Erythroblast (primary cell): ENCODE data around the gene PPP1R10.

Source experiments
- DNase-seq, 2 experiments: peaks; one replicate each; lab custom pipeline; 2025; lab: John Stamatoyannopoulos, UW
- GATA1 ChIP-seq: IDR thresholded peaks from 2 replicates; pipeline ENCODE4 v1.6.1; 2011; ENCODE audit warnings: low read depth, mild to moderate bottlenecking, control low read depth, low read length, moderate library complexity
- POLR2A ChIP-seq: IDR thresholded peaks from 2 replicates; pipeline ENCODE4 v1.6.1; 2011; ENCODE audit warnings: mild to moderate bottlenecking, low read length

Gene PPP1R10

DNA sequence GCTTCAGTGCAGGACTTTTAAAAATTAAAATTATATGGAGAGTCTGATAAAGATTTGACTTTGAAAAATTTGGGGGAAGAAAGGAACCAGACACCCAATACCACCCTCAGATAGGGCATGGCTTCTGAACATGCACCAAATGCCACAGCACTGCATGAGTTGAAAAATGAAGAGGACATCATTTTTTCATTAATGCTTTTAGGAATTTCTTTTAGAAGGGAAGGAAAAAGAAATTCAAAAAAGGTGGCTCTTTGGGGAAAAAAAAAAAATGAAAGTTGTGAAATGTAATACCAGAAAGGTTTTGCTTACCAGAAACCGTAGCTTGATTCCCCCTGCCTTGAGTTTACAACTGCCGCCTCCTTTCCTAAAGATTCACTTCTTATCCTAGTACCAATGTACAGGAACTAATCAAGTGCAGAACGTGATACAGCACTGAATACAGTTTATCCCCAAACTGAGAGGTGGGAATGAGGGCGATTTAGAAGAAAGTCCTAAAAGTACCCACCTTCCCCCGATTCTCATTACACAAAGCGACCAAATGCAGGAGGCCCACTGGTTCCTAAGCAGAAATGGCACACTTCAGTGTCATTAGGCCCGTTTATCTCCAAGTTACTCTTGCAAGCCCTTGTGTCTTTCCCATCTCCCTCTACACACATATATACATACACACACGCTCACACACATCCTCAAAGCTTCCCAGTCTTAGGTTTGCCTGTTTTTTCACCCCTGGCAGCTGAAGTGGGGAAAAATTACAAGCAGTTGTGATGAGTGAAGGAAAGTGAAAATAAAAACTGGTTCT, 2.8 kb downstream of the PPP1R10 start:
- TF ChIP-seq POLR2A (no peak), GATA1 (no peak)
- DNase-seq, result peak; percentile 52 to 65

GRCh38 chr6:30613251-30614043, 3.6 kb downstream of the PPP1R10 start:
- DNase-seq, result no peak
- TF ChIP-seq GATA1, result no peak
- peak; percentile 6 for TF ChIP-seq POLR2A

GRCh38 chr6:30612687-30613248, 4.3 kb downstream of the PPP1R10 start:
- no peak for DNase-seq
- TF ChIP-seq GATA1 (no peak), POLR2A (peak; percentile 64)

DNA sequence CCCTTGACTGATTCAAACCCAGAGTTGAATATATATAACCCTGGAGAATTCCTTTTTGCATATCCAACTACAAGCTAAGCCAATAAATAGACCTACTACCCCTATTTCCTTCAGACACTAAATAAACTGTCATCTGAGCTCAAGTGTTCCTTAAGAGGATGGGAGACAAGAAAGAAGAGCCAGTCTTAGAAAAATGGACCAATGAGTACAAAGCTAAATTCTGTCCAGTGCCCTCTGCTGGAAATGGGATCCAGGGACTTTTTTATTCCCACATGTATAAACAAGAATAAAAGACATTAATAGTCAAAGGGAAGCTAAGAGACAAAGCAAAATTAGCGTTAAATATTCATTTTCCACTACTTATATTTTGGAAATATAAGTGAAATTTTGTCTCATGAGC, 4.8 kb downstream of the PPP1R10 start:
- TF ChIP-seq GATA1 (no peak), POLR2A (peak; percentile 22)

DNA sequence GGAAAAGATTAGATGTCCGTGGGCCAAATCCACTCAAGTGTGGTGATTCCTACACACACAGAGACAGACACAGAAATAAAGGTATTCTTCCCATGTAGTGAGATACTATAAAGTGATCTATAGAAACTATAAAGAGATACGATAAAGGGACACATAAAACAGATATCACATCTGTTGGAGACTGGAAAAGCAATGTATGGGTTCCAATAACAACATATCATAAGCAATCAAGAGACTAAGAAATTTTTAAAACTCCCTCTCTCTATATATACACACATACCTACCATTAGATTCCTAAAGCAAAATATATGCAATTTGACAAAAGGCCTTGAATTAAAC, 5.2 kb downstream of the PPP1R10 start:
- TF ChIP-seq GATA1, result no peak
- no peak for TF ChIP-seq POLR2A
- DNase-seq, result no peak

More for the DNA sequence above, 4.8 kb downstream of the PPP1R10 start:
- DNase-seq, result no peak

- TF ChIP-seq POLR2A (no peak), GATA1 (no peak)
- DNase-seq, result no peak
Observed at GRCh38 chr6:30611150-30611855, 5.7 kb downstream of the PPP1R10 start.

DNA sequence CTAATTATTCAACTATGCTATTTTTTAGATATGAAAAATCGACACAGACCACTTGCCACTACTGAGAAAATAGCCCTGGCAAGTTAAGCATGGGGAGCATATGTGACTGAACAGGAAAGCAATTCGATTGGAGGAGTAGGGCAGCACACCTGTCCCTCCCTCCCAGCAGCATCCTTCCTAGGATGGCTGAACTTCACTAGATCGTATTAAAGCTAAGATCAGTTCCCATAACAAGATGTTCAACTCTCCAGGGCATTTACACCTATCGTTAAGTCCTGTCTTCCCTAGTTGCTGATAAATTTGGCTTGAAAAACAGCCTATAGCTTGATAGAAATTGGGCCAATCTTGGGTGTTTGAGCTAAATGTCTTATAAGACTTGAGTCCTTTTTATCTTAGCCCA, 7.0 kb downstream of the PPP1R10 start:
- TF ChIP-seq GATA1 (no peak), POLR2A (peak; percentile 23)
- DNase-seq, result no peak

GRCh38 chr6:30603961-30604360, 13.1 kb downstream of the PPP1R10 start:
- TF ChIP-seq GATA1 (no peak), POLR2A (no peak)
- no peak for DNase-seq

DNA sequence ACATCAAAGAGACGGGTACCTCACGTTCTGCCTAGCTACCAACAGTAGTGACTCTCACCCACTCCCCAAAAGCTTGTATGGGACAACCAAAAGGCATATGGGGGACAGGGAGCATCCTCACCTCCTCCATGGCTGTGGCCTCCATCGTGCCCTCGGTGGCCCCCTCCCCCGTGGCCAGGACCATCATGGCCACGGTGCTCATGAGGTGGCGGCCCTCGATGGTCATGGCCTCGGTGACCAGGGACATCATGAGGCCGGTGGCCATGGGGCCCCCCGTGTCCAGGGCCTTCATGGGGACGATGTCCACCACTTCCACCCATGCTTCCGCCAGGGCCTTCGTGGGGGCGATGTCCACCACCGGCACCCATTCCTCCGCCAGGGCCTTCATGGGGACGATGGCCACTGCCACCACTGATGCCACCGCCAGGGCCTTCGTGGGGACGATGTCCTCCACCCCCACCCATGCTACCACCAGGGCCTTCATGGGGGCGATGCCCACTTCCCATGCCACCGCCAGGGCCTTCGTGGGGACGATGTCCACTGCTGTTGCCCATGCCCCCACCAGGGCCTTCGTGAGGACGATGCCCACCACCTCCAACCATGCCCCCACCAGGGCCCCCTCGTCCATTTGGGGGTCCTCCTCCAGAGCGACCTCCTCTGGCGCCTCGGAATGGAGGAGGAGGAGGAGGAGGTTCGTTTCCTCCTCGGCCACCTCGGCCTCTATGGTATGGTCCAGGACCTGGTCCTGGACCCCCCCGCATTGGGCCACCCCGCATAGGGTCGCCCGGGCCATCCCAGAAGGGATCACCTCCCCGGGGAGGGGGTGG, 15.0 kb downstream of the PPP1R10 start:
- TF ChIP-seq GATA1 (no peak), POLR2A (peak; percentile 44)
- DNase-seq, result no peak

DNA sequence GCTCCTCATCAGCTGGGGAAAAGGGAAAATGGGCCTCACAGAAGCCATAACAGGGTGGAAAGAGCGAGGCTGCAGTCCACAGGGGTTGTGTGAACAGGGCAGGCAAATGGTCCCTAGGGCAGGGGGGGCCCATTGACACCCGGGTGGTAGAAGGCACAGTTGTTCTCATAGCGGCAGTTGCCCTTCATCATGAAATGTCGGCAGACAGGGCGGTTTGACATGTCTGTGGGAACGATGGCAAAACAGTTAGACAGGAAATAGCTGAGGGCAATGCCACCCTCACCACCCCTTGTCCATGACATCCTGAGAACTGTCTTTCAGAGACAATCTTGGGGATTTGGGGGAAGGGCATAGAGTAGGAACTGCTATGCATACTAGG, 15.6 kb downstream of the PPP1R10 start:
- no peak for DNase-seq
- TF ChIP-seq GATA1 (no peak), POLR2A (no peak)

DNA sequence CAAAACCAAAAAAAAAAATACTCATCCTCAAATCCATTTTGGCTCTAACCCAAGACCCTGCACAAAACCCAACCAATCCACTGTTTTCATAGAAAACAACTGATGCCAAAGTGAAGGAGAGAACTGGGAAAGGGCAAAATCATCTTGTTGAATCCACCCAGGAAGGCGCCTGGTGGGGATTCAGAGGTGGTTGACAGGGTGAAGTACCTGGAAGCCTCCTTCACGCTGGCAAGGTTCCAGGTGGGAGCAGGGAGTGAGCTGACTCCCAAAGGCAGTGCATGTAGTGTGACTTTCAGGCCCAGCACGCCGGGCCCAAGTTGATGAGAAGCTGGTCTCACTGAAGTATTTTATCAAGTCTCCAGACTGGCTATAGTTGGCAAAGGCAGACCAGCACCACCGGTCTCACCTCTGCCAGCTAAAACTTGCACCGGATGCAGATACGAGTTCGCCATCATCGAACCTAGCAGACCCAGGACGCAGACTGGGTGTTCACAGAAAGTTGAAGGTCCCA, 16.5 kb downstream of the PPP1R10 start:
- DNase-seq, result no peak
- TF ChIP-seq GATA1 (no peak), POLR2A (no peak)

- TF ChIP-seq GATA1 (no peak), POLR2A (no peak)
- no peak for DNase-seq
Observed at GRCh38 chr6:30599625-30600324, 17.3 kb downstream of the PPP1R10 start.
